ENCODE data around the gene TMEM106A. TPM values are rescaled to one million over a fixed set of nuclear protein-coding genes. Genes with fewer than 3 reads are reported as not detected.

Gene TMEM106A
- total RNA-seq, 6 experiments from 2014 or later, result 3.1 to 8.4 (median 4.5) TPM

DNA sequence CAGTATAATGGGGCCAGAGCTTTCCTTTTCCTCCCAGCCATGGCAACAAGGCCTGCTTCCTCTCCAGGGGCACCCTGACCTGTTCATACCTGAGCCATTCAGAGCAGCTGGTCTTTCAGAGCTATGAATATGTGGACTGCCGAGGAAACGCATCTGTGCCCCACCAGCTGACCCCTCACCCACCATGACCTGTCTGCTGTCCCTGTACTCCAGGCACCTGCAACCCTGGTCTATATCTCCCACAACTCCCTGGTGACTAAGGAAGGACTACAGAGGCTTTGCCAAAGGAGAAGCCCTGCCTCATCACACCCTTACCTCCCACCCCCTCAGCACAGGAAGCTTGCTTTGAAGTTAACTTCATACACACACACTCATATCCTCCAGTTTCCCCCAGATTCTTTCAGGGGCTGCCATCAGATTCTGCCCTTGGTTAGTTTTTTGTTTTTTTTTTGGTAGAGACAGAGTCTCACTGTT is 6.0 kb downstream of the TMEM106A start:
- WGBS (ENCODE audit: insufficient coverage, low coverage, low lambda C conversion rate, missing lambda C conversion rate), result no CpG with 5 or more reads among the region's 2 CpGs
- DNase-seq, result no peak
- TF ChIP-seq CTCF (IDR thresholded peaks at IDR 0.05) (no peak), POLR2A (IDR thresholded peaks at IDR 0.05) (no peak)
- ATAC-seq, result no peak
- Histone ChIP-seq H3K27me3 (no peaks in the 10 kb centered on the region), H3K4me3 (no peak overlapping the region), H3K9me3 (no peaks in the 10 kb centered on the region), H3K36me3 (peaks cover 0 to 9% (median 1%) of the 10 kb centered on the region in 4 donors), H3K27ac (no peak overlapping the region), H3K4me1 (peaks cover 0 to 46% (median 16%) of the 10 kb centered on the region in 4 donors)
- intact Hi-C loops (cut with DNase I), result no loop called here

DNA sequence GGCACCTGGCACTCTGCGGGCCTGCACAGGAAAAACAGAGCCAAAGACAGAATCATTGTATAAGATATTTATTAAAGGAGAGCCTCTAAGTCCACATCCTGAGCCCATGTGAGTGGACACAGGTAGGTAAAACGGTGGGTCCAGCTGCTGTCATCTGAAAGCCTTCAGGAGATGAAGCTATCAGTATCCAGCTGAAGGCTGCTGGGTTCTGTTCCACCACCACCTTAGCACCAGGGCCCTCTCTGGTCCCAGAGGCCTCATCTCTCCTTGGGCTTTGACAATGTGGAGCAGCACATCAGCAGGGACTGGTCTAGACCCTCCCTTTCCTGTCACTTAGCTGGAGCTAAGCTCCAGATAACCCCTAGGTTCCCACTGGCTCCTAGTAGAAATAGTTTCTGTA is 7.3 kb downstream of the TMEM106A start:
- 73% methylated on average over 2 of the region's 2 CpGs for WGBS (ENCODE audit: insufficient coverage, low coverage, low lambda C conversion rate, missing lambda C conversion rate)
- TF ChIP-seq CTCF (IDR thresholded peaks at IDR 0.05), result no peak
- no peak for TF ChIP-seq POLR2A (IDR thresholded peaks at IDR 0.05)
- intact Hi-C loops (cut with DNase I), result no loop called here
- H3K4me1 ChIP-seq, result peaks cover 0 to 32% (median 12%) of the 10 kb centered on the region in 4 donors
- ATAC-seq (no peak), DNase-seq (no peak)
- no peaks in the 10 kb centered on the region for H3K27me3 ChIP-seq
- no peaks in the 10 kb centered on the region for H3K9me3 ChIP-seq
- H3K4me3 ChIP-seq, result no peak overlapping the region
- peaks cover 0 to 9% (median 1%) of the 10 kb centered on the region in 4 donors for H3K36me3 ChIP-seq
- no peak overlapping the region for H3K27ac ChIP-seq

DNA sequence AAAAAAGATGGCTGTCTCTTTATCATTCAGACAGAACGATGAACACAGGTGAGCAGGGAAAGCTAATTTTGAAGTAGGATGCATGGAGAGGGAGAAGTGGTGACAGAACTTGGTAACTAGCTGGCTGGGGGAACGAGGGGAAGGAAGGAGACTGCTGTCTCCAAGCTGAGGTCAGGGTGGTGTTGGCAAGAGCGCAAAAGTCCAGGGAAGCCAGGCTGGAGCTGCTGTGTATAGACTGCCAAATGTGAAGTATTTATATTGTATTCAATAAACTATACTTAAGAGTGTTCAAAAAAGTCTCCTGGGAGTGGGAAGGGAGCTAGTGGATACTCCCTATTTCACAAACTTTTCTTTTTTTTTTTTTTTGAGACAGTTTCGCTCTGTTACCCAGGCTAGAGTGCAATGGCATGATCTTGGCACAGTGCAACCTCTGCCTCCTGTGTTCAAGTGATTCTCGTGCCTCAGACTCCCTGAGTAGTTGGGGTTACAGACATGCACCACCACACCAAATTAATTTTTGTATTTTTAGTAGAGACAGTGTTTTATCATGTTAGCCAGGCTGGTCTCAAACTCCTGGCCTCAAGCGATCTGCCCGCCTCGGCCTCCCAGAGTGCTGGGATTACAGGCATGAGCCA is 8.2 kb downstream of the TMEM106A start:
- ATAC-seq (no peak), DNase-seq (no peak)
- intact Hi-C loops (cut with DNase I), result loop anchor here in 1 of 2 donors (10.0 kb wide), 1 partner anchor 205 kb away; no protein-coding TSS in a partner anchor
- 83% methylated on average over 8 of the region's 8 CpGs for WGBS (ENCODE audit: insufficient coverage, low coverage, low lambda C conversion rate, missing lambda C conversion rate)
- H3K36me3 ChIP-seq, result peaks cover 0 to 9% (median 1%) of the 10 kb centered on the region in 4 donors
- H3K27me3 ChIP-seq, result no peaks in the 10 kb centered on the region
- H3K27ac ChIP-seq, result no peak overlapping the region
- no peak for TF ChIP-seq CTCF (IDR thresholded peaks at IDR 0.05)
- TF ChIP-seq POLR2A (IDR thresholded peaks at IDR 0.05), result no peak
- H3K9me3 ChIP-seq, result no peaks in the 10 kb centered on the region
- H3K4me3 ChIP-seq, result no peak overlapping the region
- peaks cover 0 to 27% (median 12%) of the 10 kb centered on the region in 4 donors for H3K4me1 ChIP-seq

GRCh38 chr17:43220511-43221125 is 8.9 kb downstream of the TMEM106A start:
- Histone ChIP-seq H3K9me3 (no peaks in the 10 kb centered on the region), H3K27me3 (no peaks in the 10 kb centered on the region), H3K36me3 (peaks cover 0 to 7% (median 0%) of the 10 kb centered on the region in 4 donors), H3K4me1 (peaks cover 0 to 21% (median 10%) of the 10 kb centered on the region in 4 donors), H3K27ac (no peak overlapping the region), H3K4me3 (no peak overlapping the region)
- DNase-seq (no peak), ATAC-seq (no peak)
- 66% methylated on average over 5 of the region's 9 CpGs for WGBS (ENCODE audit: insufficient coverage, low coverage, low lambda C conversion rate, missing lambda C conversion rate)
- intact Hi-C loops (cut with DNase I), result loop anchor here in 1 of 2 donors (10.0 kb wide), 1 partner anchor 206 kb away; no protein-coding TSS in a partner anchor
- TF ChIP-seq POLR2A (IDR thresholded peaks at IDR 0.05), result no peak
- no peak for TF ChIP-seq CTCF (IDR thresholded peaks at IDR 0.05)
